ENCODE data around the gene SLMAP.

The SLMAP gene

DNA sequence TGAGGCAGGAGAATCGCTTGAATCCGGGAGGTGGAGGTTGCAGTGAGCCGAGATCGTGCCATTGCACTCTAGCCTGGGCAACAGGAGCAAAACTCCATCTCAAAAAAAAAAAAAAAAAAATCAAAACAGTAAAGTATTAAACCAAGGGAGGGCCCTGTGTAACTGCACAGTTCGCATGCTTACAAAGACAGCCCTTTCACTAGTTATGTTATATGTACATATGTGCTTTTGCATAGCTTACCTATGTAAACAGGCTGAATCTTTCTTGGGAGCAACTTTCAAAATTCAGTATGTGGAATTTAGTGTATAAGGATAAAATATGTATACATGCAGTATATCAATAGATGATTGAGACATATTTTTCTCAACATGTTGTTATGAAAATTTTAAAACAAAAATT lies 16.1 kb upstream of the SLMAP start:
- Histone ChIP-seq H4K20me1 (ENCODE audit: low read depth, low read length) (no peaks in the 10 kb centered on the region), H3K4me2 (ENCODE audit: low read depth, low read length, poor library complexity, severe bottlenecking) (no peak overlapping the region), H3F3A (ENCODE audit: insufficient read depth) (no peaks in the 10 kb centered on the region), H3K4me3 (ENCODE audit: insufficient read depth, low read length, poor library complexity, severe bottlenecking) (no peak overlapping the region), H3K9me3 (ENCODE audit: insufficient read depth, low read length) (no peaks in the 10 kb centered on the region), H2AFZ (ENCODE audit: low read depth, low read length, severe bottlenecking) (no peak overlapping the region), H3K9me2 (replicated peaks; ENCODE audit: insufficient read depth, low read length) (no peaks in the 10 kb centered on the region), H3K36me3 (ENCODE audit: low read length) (no peaks in the 10 kb centered on the region), H3K9ac (ENCODE audit: low read length) (no peak overlapping the region), H3K27ac (ENCODE audit: low read depth, low read length) (no peak overlapping the region), H3K79me2 (ENCODE audit: insufficient read depth, low read length) (no peaks in the 10 kb centered on the region), H3K27me3 (ENCODE audit: low read length) (no peaks in the 10 kb centered on the region)
- no peak for TF ChIP-seq EZH2phosphoT487 (conservative IDR thresholded peaks at IDR 0.05; ENCODE audit: low read length)
- TF ChIP-seq, protein P1, sequence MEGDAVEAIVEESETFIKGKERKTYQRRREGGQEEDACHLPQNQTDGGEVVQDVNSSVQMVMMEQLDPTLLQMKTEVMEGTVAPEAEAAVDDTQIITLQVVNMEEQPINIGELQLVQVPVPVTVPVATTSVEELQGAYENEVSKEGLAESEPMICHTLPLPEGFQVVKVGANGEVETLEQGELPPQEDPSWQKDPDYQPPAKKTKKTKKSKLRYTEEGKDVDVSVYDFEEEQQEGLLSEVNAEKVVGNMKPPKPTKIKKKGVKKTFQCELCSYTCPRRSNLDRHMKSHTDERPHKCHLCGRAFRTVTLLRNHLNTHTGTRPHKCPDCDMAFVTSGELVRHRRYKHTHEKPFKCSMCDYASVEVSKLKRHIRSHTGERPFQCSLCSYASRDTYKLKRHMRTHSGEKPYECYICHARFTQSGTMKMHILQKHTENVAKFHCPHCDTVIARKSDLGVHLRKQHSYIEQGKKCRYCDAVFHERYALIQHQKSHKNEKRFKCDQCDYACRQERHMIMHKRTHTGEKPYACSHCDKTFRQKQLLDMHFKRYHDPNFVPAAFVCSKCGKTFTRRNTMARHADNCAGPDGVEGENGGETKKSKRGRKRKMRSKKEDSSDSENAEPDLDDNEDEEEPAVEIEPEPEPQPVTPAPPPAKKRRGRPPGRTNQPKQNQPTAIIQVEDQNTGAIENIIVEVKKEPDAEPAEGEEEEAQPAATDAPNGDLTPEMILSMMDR (IDR thresholded peaks at IDR 0.05; ENCODE audit: insufficient read depth, low read length, poor library complexity, severe bottlenecking), result no peak

DNA sequence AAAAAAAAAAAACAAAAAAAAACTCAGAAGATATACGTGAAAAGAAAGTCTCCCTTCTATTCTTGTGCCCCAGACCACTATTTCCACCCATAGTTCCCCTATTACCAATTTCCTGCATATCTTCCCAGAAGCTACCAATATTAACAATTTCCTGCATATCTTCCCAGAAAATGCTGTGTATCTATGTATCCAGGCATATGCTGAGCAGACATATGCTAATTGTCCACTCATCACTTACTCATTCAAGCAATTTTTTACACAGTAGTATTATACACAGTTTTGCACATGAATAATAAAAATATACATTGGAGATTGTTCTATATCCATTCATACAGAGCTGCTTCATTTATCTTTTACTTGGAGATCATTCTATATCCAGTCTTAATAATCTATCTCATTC lies 12.6 kb upstream of the SLMAP start:
- H3F3A ChIP-seq (ENCODE audit: insufficient read depth), result no peaks in the 10 kb centered on the region
- no peak overlapping the region for H3K9ac ChIP-seq (ENCODE audit: low read length)
- TF ChIP-seq, protein P1 (IDR thresholded peaks at IDR 0.05; ENCODE audit: insufficient read depth, low read length, poor library complexity, severe bottlenecking), result no peak
- TF ChIP-seq EZH2phosphoT487 (conservative IDR thresholded peaks at IDR 0.05; ENCODE audit: low read length), result no peak
- H3K4me3 ChIP-seq (ENCODE audit: insufficient read depth, low read length, poor library complexity, severe bottlenecking), result no peak overlapping the region
- H4K20me1 ChIP-seq (ENCODE audit: low read depth, low read length), result no peaks in the 10 kb centered on the region
- H3K4me2 ChIP-seq (ENCODE audit: low read depth, low read length, poor library complexity, severe bottlenecking), result no peak overlapping the region
- no peaks in the 10 kb centered on the region for H3K9me3 ChIP-seq (ENCODE audit: insufficient read depth, low read length)
- no peak overlapping the region for H2AFZ ChIP-seq (ENCODE audit: low read depth, low read length, severe bottlenecking)
- H3K36me3 ChIP-seq (ENCODE audit: low read length), result no peaks in the 10 kb centered on the region
- no peak overlapping the region for H3K27ac ChIP-seq (ENCODE audit: low read depth, low read length)
- H3K9me2 ChIP-seq (replicated peaks; ENCODE audit: insufficient read depth, low read length), result no peaks in the 10 kb centered on the region
- H3K79me2 ChIP-seq (ENCODE audit: insufficient read depth, low read length), result no peaks in the 10 kb centered on the region
- no peaks in the 10 kb centered on the region for H3K27me3 ChIP-seq (ENCODE audit: low read length)

DNA sequence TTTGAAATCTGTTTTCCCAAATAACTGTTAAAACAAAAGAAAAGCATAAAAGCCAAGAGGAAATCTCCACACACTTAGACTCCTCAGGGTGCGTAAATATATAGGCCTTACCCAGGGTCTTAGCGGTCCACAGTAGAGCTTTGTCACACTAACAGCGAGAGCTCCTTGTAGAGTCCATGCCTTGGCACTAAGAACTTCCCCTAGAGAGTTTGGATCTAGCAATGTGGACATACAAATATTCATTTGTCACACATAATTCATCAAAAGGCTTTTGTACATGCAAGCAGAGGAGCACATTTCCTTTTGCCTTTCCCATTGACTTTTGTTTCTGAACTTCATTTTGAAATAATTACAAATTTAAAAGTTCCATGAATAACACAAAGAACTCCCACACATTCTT lies 11.0 kb upstream of the SLMAP start:
- H3K9ac ChIP-seq (ENCODE audit: low read length), result no peak overlapping the region
- H3K36me3 ChIP-seq (ENCODE audit: low read length), result no peaks in the 10 kb centered on the region
- no peak overlapping the region for H3K27ac ChIP-seq (ENCODE audit: low read depth, low read length)
- H2AFZ ChIP-seq (ENCODE audit: low read depth, low read length, severe bottlenecking), result no peak overlapping the region
- H4K20me1 ChIP-seq (ENCODE audit: low read depth, low read length), result no peaks in the 10 kb centered on the region
- TF ChIP-seq, protein P1 (IDR thresholded peaks at IDR 0.05; ENCODE audit: insufficient read depth, low read length, poor library complexity, severe bottlenecking), result no peak
- no peak for TF ChIP-seq EZH2phosphoT487 (conservative IDR thresholded peaks at IDR 0.05; ENCODE audit: low read length)
- H3K27me3 ChIP-seq (ENCODE audit: low read length), result no peaks in the 10 kb centered on the region
- no peaks in the 10 kb centered on the region for H3F3A ChIP-seq (ENCODE audit: insufficient read depth)
- no peaks in the 10 kb centered on the region for H3K9me2 ChIP-seq (replicated peaks; ENCODE audit: insufficient read depth, low read length)
- no peak overlapping the region for H3K4me3 ChIP-seq (ENCODE audit: insufficient read depth, low read length, poor library complexity, severe bottlenecking)
- no peaks in the 10 kb centered on the region for H3K79me2 ChIP-seq (ENCODE audit: insufficient read depth, low read length)
- no peaks in the 10 kb centered on the region for H3K9me3 ChIP-seq (ENCODE audit: insufficient read depth, low read length)
- H3K4me2 ChIP-seq (ENCODE audit: low read depth, low read length, poor library complexity, severe bottlenecking), result no peak overlapping the region
